ENCODE measurements around the gene VASP. TPM values are rescaled to one million over a fixed set of nuclear protein-coding genes. Genes with fewer than 3 reads are reported as not detected.
A peak's percentile ranks its signal among the peaks of the same experiment; 100 is the strongest.

VASP gene
- total and polyA plus RNA-seq, 9 of the 15 experiments (the other 6 are each of a cell fraction or from before 2014, with no cell fraction given), result 16.7 to 261 (median 112) TPM

DNA sequence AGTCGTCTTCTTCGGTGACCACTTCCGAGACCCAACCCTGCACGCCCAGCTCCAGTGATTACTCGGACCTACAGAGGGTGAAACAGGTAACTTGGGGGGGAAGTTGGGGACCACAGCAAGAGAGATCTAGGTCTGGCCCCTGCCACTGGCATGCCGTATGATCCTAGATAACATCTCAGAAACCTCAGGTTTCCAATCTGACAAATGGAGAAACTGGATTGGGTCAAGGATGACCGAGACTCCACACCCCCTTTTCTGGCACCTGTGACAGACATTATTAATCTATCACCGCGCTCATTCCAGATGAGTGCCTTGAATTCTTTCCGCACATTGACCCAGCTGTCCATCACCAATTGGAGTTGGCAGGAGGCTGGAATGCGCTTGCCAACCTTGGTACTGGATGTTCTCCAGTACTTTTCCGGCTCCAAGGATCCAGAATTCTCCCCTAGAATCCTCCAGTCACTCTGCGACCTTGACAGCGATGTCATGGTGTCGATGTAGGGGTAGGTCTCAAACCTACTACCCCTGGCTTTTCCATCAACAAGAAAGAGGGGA is 17.4 kb downstream of the VASP start:
- Histone ChIP-seq H3K27me3 (ENCODE audit: control insufficient read depth in 2 of 2, insufficient read depth in 2 of 2, low read length in 2 of 2) (no peaks in the 10 kb centered on the region), H3K79me2 (ENCODE audit: control insufficient read depth, insufficient read depth, low read length) (no peaks in the 10 kb centered on the region; the same call in 2 of the 3 replicates), H3K36me3 (ENCODE audit: control insufficient read depth, insufficient read depth, low read length) (peaks cover 85% of the 10 kb centered on the region), H3K9me1 (ENCODE audit: control insufficient read depth, insufficient read depth, low read length) (peaks cover 5% of the 10 kb centered on the region), H2AFZ (ENCODE audit: low read depth, low read length) (no peak overlapping the region), H3K9me3 (replicated peaks; ENCODE audit: control insufficient read depth, insufficient read depth, low read depth, low read length) (no peaks in the 10 kb centered on the region; the same call in 1 of the 2 replicates), H3K27ac (ENCODE audit: extremely low read depth, low read depth, low read length) (no peak overlapping the region), H3K4me3 (no peak overlapping the region), H3K9ac (ENCODE audit: insufficient read depth in 1 of 2, low read depth in 2 of 2, low read length in 2 of 2) (no peak overlapping the region), H3K4me1 (replicated peaks in 1 of 2; ENCODE audit: control insufficient read depth in 2 of 2, insufficient read depth in 2 of 2, low read length in 2 of 2) (peaks cover 3 to 39% of the 10 kb centered on the region in 2 experiments; a peak in 3 of 5 replicates), H4K20me1 (replicated peaks; ENCODE audit: control insufficient read depth, insufficient read depth, low read length) (peaks cover 10% of the 10 kb centered on the region), H3K4me2 (ENCODE audit: insufficient read depth, low read length) (no peak overlapping the region)
- 93% methylated on average over 15 of the region's 15 CpGs for WGBS (ENCODE audit: insufficient coverage, low coverage, missing lambda C conversion rate)
- FAIRE-seq (no peak), ATAC-seq (no peak), DNase-seq (ENCODE audit: extremely low read depth in 1 of 4, low spot score in 3 of 4) (no peak)
- BruUV-seq (replicated peaks), result no TSS peak
- POLR2A ChIA-PET, result interaction anchor here (0.7 to 0.9 kb wide), 4 partner anchors 9 to 116 kb away, joined by 3 to 4 read pairs (median 3); no protein-coding TSS in a partner anchor
- intact Hi-C loops (cut with micrococcal nuclease), result no loop called here
- in situ Hi-C loops (cut with MboI), result loop anchor here (5.0 kb wide), 1 partner anchor 33 kb away; no protein-coding TSS in a partner anchor
- TF ChIP-seq POLR2AphosphoS5 (IDR thresholded peaks at IDR 0.05; ENCODE audit: control insufficient read depth, insufficient read depth, low read depth, low read length) (no peak), DDX20 (tag; IDR thresholded peaks at IDR 0.05; ENCODE audit: low read depth) (no peak), RCOR1 (IDR thresholded peaks at IDR 0.05; ENCODE audit: borderline replicate concordance in 1 of 2, low read depth in 2 of 2, low read length in 2 of 2) (peak in 1 of 2 experiments; percentile 24; a peak in 1 of 4 replicates), POLR2G (IDR thresholded peaks at IDR 0.05; ENCODE audit: low read depth, low read length) (0 out of 2 replicates have a peak, but pooled peaks have one; percentile 2), ZBTB17 (CRISPR knock-in tag; IDR thresholded peaks at IDR 0.05) (peak; percentile 78), MLLT1 (IDR thresholded peaks at IDR 0.05) (0 out of 4 replicates have a peak, but pooled peaks of 1 of the 2 experiments have one; percentile 34), E2F5 (CRISPR knock-in tag; IDR thresholded peaks at IDR 0.05) (no peak), KDM1A (IDR thresholded peaks at IDR 0.05) (peak; percentile 80 to 85; a peak in 3 of 4 replicates)
- CTCF ChIA-PET (ENCODE audit: low intra/inter-chr PET ratio), result interaction anchor here (2.4 to 3.3 kb wide), 2 partner anchors 34 to 118 kb away, joined by 16 to 34 read pairs; no protein-coding TSS in a partner anchor

Data from K562 (cell line).